K562 (cell line): Measurements from ENCODE around the gene NR1D1. TPM values are rescaled to one million over a fixed set of nuclear protein-coding genes. Genes with fewer than 3 reads are reported as not detected.

Experiments
- ATF2 ChIP-seq: sonication (generic); formaldehyde crosslinking; IDR thresholded peaks from 2 replicates; pipeline ENCODE4 v1.8.1; 2022; ENCODE audit warnings: missing genetic modification reagents
- BRD4 ChIP-seq: fragments of 200-600 bp; sonication (generic); IDR thresholded peaks from 2 replicates; pipeline ENCODE4 v1.6.1; 2017; ENCODE audit warnings: inconsistent platforms
- CBX1 ChIP-seq: sonication (generic); IDR thresholded peaks from 2 replicates; pipeline ENCODE4 v1.6.1; 2016; ENCODE audit warnings: antibody characterized with exemption, low read depth, mild to moderate bottlenecking
- CBX5 ChIP-seq: IDR thresholded peaks from 2 replicates; pipeline ENCODE4 v1.6.1; 2014; ENCODE audit warnings: low read depth, borderline replicate concordance
- CREB1 ChIP-seq, 2 experiments: sonication (generic) in 1 of 2; formaldehyde crosslinking in 1 of 2; IDR thresholded peaks; 2 replicates each; pipeline versions ENCODE4 v1.6.1 to v1.8.0; 2012 to 2022; ENCODE audit warnings: inconsistent platforms in 1 of 2, mild to moderate bottlenecking in 1 of 2, missing genetic modification reagents in 1 of 2, moderate library complexity in 1 of 2
- CREB3L1 ChIP-seq: fragments of 450-650 bp; IDR thresholded peaks from 2 replicates; pipeline ENCODE4 v1.6.1; 2014; ENCODE audit warnings: low read depth, mild to moderate bottlenecking, moderate library complexity, borderline replicate concordance
- E2F8 ChIP-seq: fragments of 450-650 bp; IDR thresholded peaks from 2 replicates; pipeline ENCODE4 v1.7.1; 2018; ENCODE audit warnings: mild to moderate bottlenecking, low read depth; ENCODE audit not compliant: partially characterized antibody
- GABPB2 ChIP-seq: fragments of 250-450 bp; sonication (Bioruptor Pico); conservative IDR thresholded peaks from 2 replicates; pipeline ENCODE4 v1.5.1; 2021; ENCODE audit warnings: mild to moderate bottlenecking
- HDAC2 ChIP-seq: fragments of 450-650 bp; IDR thresholded peaks from 2 replicates; pipeline ENCODE4 v1.6.1; 2016; ENCODE audit warnings: mild to moderate bottlenecking
- IRF1 ChIP-seq: sonication (generic); formaldehyde crosslinking; IDR thresholded peaks from 2 replicates; pipeline ENCODE4 v1.8.0; 2022; ENCODE audit warnings: missing genetic modification reagents, mild to moderate bottlenecking, borderline replicate concordance
- KAT7 ChIP-seq: sonication (generic); formaldehyde crosslinking; IDR thresholded peaks from 2 replicates; pipeline ENCODE4 v1.8.0; 2022; ENCODE audit warnings: missing genetic modification reagents, mild to moderate bottlenecking, borderline replicate concordance
- MXI1 ChIP-seq: IDR thresholded peaks from 2 replicates; pipeline ENCODE4 v1.6.1; 2011; ENCODE audit warnings: low read depth, mild to moderate bottlenecking, improper control_type of control experiment, low read length
- NELFE ChIP-seq: IDR thresholded peaks from 2 replicates; pipeline ENCODE4 v1.6.1; 2011; ENCODE audit warnings: mild to moderate bottlenecking; ENCODE audit not compliant: insufficient read depth, insufficient read length
- POLR2AphosphoS2 ChIP-seq: IDR thresholded peaks from 2 replicates; pipeline ENCODE4 v1.6.1; 2012; ENCODE audit warnings: low read length, improper control_type of control experiment
- RBM34 ChIP-seq: fragments of 200-400 bp; formaldehyde crosslinking; IDR thresholded peaks from 2 replicates; pipeline ENCODE4 v1.6.1; 2018; ENCODE audit warnings: low read length, borderline replicate concordance; ENCODE audit not compliant: insufficient read depth
- RFX1 ChIP-seq: fragments of 450-650 bp; IDR thresholded peaks from 2 replicates; pipeline ENCODE4 v1.6.1; 2016; ENCODE audit warnings: mild to moderate bottlenecking, moderate library complexity
- SAFB ChIP-seq: fragments of 200-400 bp; formaldehyde crosslinking; IDR thresholded peaks from 2 replicates; pipeline ENCODE4 v1.6.1; 2017; ENCODE audit warnings: low read depth, low read length, borderline replicate concordance
- SNRNP70 ChIP-seq: fragments of 200-400 bp; formaldehyde crosslinking; optimal IDR thresholded peaks from 2 replicates; pipeline ENCODE3; 2017; ENCODE audit warnings: low read depth, low read length
- XRCC5 ChIP-seq: fragments of 200-400 bp; formaldehyde crosslinking; IDR thresholded peaks from 2 replicates; pipeline ENCODE4 v1.6.1; 2017; ENCODE audit warnings: low read depth, mild to moderate bottlenecking, low read length
- ZNF165 ChIP-seq: fragments of 250-450 bp; sonication (Bioruptor Pico); IDR thresholded peaks from 2 replicates; pipeline ENCODE4 v1.4.0; 2020; ENCODE audit warnings: borderline replicate concordance
- ZNF644 ChIP-seq: fragments of 200-800 bp; sonication (Bioruptor generic); IDR thresholded peaks from 2 replicates; pipeline ENCODE4 v1.6.1; 2016; ENCODE audit warnings: low read depth, missing genetic modification characterization, missing compliant biosample characterization
- ZSCAN29 ChIP-seq: fragments of 450-650 bp; IDR thresholded peaks from 2 replicates; pipeline ENCODE4 v1.6.1; 2017
- polyA plus RNA-seq, 8 experiments: library from polyadenylated mRNA; depleted of rRNA in 4 of 8; stranded (reverse) in 5 of 8; unstranded in 3 of 8; fragments of >200 nt; fragmentation: Nextera tagmentation in 2 of 8; fragmentation: Illumina TruSeq in 1 of 8; extraction: Ambion mirVana in 2 of 8; extraction: Trizol in 1 of 8; gene quantifications; 2 replicates each; pipeline versions ENCODE4 v1.2.1 to v1.2.3, GENCODE V29; 2011 to 2014; ENCODE audit warnings: inconsistent platforms in 1 of 8, missing spikeins in 1 of 8
- total RNA-seq, 7 experiments: library from RNA; depleted of rRNA in 6 of 7; stranded (reverse); fragments of >200 nt in 6 of 7; fragmentation: Illumina TruSeq in 2 of 7; extraction: Trizol in 2 of 7; gene quantifications; 2 replicates each; pipeline versions ENCODE4 v1.2.1 to v1.2.3, GENCODE V29; 2011 to 2021; ENCODE audit warnings: low replicate concordance in 1 of 7

NR1D1 gene
- total and polyA plus RNA-seq, 9 of the 15 experiments (the other 6 are each of a cell fraction or from before 2014, with no cell fraction given): 0.25 to 7.7 (median 0.65) TPM

GRCh38 chr17:40100669-40101366 is 429 bp upstream of the NR1D1 start (continued):
- TF ChIP-seq POLR2AphosphoS2: no peak
- no peak for TF ChIP-seq ZNF644 (tag)
- no peak for TF ChIP-seq ZNF165 (CRISPR knock-in tag)
- no peak for TF ChIP-seq RFX1
- TF ChIP-seq MXI1: peak; percentile 79
- TF ChIP-seq CREB3L1: no peak; the same call in none of the 2 replicates
- no peak for TF ChIP-seq NELFE
- TF ChIP-seq CREB1 (IDR thresholded peaks at IDR 0.05): no peak; the same call in 1 of the 2 replicates
- no peak for TF ChIP-seq CREB1 (CRISPR knock-in tag; IDR thresholded peaks at IDR 0.05)
- no peak for TF ChIP-seq BRD4
- TF ChIP-seq E2F8: no peak
- TF ChIP-seq GABPB2 (CRISPR knock-in tag): no peak
- TF ChIP-seq ZSCAN29: no peak
- TF ChIP-seq KAT7 (CRISPR knock-in tag): no peak
- no peak for TF ChIP-seq CBX1
- TF ChIP-seq SAFB: no peak
- TF ChIP-seq RBM34: no peak
- no peak; the same call in 1 of the 2 replicates for TF ChIP-seq HDAC2
- no peak for TF ChIP-seq ATF2 (CRISPR knock-in tag)
- no peak for TF ChIP-seq XRCC5
- 0 out of 2 replicates have a peak, but pooled peaks have one; percentile 23 for TF ChIP-seq IRF1 (CRISPR knock-in tag)
- no peak for TF ChIP-seq SNRNP70
- TF ChIP-seq CBX5: no peak
